A673 (cell line): ENCODE measurements around the gene BRS3.

Experiments
- CTCF ChIP-seq: fragments of 300-800, 200-600 bp; sonication (generic); conservative IDR thresholded peaks from 2 replicates; pipeline ENCODE4 v1.5.1; 2017; ENCODE audit warnings: low read depth, mild to moderate bottlenecking, antibody characterized with exemption, low read length, moderate library complexity, mixed read lengths
- EZH2 ChIP-seq: fragments of 200-600 bp; sonication (generic); IDR thresholded peaks from 2 replicates; pipeline ENCODE4 v1.6.1; 2017; ENCODE audit warnings: borderline replicate concordance, low read depth, mild to moderate bottlenecking, mixed read lengths, antibody characterized with exemption, low read length; ENCODE audit not compliant: poor library complexity, severe bottlenecking

GRCh38 chrX:136497556-136498052 lies 9.9 kb downstream of the BRS3 start, which contains the start of gene HTATSF1:
- TF ChIP-seq EZH2 (no peak), CTCF (no peak)
